Measurements from ENCODE around the gene CCDC184.

GRCh38 chr12:48197549-48197970 lies 14.1 kb downstream of the CCDC184 start:
- TF ChIP-seq, protein P1, sequence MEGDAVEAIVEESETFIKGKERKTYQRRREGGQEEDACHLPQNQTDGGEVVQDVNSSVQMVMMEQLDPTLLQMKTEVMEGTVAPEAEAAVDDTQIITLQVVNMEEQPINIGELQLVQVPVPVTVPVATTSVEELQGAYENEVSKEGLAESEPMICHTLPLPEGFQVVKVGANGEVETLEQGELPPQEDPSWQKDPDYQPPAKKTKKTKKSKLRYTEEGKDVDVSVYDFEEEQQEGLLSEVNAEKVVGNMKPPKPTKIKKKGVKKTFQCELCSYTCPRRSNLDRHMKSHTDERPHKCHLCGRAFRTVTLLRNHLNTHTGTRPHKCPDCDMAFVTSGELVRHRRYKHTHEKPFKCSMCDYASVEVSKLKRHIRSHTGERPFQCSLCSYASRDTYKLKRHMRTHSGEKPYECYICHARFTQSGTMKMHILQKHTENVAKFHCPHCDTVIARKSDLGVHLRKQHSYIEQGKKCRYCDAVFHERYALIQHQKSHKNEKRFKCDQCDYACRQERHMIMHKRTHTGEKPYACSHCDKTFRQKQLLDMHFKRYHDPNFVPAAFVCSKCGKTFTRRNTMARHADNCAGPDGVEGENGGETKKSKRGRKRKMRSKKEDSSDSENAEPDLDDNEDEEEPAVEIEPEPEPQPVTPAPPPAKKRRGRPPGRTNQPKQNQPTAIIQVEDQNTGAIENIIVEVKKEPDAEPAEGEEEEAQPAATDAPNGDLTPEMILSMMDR (IDR thresholded peaks at IDR 0.05; ENCODE audit: low read length) = peak; percentile 72
- no peak for TF ChIP-seq EZH2phosphoT487 (IDR thresholded peaks at IDR 0.05; ENCODE audit: low read length)
- TF ChIP-seq EZH2 (optimal IDR thresholded peaks at IDR 0.05; ENCODE audit: low read depth, low read length) = no peak
